Suprapubic skin (tissue), 4 donors: ENCODE data around the gene CFAP97D2.

Source experiments
- POLR2A ChIP-seq, 2 donors: fragments of 450-650 bp; IDR thresholded peaks; one replicate each; pipeline ENCODE4 v1.6.1; 2017; ENCODE audit warnings: antibody characterized with exemption in 2 of 2, mild to moderate bottlenecking in 2 of 2, moderate library complexity in 2 of 2
- POLR2AphosphoS5 ChIP-seq, 3 donors: sonication (generic); formaldehyde crosslinking; IDR thresholded peaks; one replicate each; pipeline ENCODE4 v1.6.1; 2017; ENCODE audit warnings: antibody characterized with exemption in 3 of 3
- TF ChIP-seq, protein P1 (sequence below), 2 donors: fragments of 200-600 bp in 1 of 2; fragments of 450-650 bp in 1 of 2; sonication (generic) in 1 of 2; IDR thresholded peaks; one replicate each; pipeline ENCODE4 v1.5.1; 2016 to 2019; ENCODE audit warnings: antibody characterized with exemption in 2 of 2, mild to moderate bottlenecking in 1 of 2, moderate library complexity in 1 of 2

DNA sequence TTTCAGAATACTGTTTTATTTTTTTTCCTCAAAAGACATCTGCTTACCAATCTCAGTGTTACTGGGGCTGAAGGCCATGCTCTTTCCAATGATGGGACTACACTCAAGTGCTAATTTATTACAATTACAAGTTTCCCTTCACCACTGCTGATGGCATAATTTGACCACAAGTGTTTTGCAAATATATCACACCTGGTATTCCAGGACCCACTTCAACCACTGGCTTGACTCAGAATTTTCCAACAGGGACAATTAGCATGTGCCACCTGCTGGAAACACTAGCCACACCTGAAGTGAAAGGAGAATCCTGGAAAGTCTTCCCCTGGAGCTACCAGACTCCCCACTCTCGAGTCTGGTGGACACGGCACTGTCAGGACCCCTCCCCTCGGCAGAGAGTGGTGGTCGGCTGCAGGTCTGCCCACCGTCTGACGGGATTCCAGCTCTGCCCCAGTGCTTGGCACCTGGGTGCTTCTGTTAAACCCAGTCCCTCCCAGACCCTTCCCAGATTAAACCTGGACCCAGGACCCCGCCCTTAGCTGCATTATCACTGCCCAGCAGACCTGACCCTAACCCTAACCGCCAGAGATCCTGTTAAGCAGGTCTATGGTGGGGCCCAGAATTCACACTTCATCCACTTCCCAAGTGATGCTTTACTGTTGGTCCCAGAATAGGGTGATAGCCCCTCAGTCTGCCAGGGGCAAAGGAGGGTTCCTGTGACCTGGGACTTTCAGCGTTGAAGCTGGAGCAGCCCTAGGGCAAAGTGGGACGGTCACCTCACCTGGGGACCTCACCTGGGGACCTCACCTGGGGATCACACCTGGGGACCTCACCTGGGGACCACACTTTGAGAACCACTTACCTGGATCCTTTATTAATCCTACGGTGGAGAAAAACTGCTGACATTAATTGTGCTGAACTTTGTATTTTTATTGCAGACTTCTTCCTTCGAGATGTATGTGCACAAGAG lies 29.0 kb upstream of the CFAP97D2 start:
- TF ChIP-seq, protein P1, sequence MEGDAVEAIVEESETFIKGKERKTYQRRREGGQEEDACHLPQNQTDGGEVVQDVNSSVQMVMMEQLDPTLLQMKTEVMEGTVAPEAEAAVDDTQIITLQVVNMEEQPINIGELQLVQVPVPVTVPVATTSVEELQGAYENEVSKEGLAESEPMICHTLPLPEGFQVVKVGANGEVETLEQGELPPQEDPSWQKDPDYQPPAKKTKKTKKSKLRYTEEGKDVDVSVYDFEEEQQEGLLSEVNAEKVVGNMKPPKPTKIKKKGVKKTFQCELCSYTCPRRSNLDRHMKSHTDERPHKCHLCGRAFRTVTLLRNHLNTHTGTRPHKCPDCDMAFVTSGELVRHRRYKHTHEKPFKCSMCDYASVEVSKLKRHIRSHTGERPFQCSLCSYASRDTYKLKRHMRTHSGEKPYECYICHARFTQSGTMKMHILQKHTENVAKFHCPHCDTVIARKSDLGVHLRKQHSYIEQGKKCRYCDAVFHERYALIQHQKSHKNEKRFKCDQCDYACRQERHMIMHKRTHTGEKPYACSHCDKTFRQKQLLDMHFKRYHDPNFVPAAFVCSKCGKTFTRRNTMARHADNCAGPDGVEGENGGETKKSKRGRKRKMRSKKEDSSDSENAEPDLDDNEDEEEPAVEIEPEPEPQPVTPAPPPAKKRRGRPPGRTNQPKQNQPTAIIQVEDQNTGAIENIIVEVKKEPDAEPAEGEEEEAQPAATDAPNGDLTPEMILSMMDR (IDR thresholded peaks at IDR 0.05) = no peak
- no peak for TF ChIP-seq POLR2A (IDR thresholded peaks at IDR 0.05)
- TF ChIP-seq POLR2AphosphoS5 (IDR thresholded peaks at IDR 0.05) = no peak
